HG02763 (cell line): ENCODE data around the gene SMIM35.

Experiments used
- ATAC-seq: cut with Tn5 transposase; IDR thresholded peaks from one replicate; pipeline ENCODE4 v1.9.1; 2021; ENCODE audit warnings: mild to moderate bottlenecking, moderate library complexity; ENCODE audit not compliant: unreplicated experiment

SMIM35 gene

DNA sequence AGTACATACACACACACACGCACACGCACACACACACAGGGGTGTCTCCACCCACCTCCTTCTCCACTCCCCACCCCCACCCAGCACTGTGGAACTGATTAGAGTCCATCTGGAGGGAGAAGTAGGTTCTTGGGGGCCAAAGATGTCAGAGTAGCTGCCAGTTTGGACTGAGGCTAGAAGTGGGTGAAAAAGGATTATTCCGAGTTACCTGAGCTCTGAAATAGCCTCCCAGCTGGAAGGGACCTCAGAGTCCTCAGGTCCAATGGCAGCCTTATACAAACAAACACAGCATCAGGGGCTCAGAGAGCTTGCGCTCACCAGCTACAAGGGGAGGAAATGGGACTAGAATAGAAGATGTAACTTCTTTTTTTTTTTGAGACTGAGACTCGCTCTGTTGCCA, 79.7 kb downstream of the SMIM35 start:
- ATAC-seq: no peak

DNA sequence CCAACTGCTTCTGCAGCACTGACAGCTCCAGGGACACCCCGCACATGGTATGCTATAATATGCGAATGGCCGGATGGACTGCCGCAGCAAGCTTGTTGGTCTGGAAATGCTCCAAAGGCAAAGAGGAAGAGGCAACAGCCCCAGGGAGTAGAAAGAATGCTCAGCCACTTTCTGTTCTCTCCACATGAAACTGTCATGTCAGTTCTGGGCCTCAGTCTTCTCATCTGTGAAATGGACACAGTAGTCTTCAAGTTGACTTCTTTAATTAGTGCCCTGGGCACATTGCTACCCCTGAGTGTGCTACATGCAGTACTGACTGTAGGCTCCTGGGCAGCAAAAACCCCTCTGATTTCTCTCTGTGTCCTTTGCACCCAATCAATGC, 80.6 kb downstream of the SMIM35 start:
- no peak for ATAC-seq

DNA sequence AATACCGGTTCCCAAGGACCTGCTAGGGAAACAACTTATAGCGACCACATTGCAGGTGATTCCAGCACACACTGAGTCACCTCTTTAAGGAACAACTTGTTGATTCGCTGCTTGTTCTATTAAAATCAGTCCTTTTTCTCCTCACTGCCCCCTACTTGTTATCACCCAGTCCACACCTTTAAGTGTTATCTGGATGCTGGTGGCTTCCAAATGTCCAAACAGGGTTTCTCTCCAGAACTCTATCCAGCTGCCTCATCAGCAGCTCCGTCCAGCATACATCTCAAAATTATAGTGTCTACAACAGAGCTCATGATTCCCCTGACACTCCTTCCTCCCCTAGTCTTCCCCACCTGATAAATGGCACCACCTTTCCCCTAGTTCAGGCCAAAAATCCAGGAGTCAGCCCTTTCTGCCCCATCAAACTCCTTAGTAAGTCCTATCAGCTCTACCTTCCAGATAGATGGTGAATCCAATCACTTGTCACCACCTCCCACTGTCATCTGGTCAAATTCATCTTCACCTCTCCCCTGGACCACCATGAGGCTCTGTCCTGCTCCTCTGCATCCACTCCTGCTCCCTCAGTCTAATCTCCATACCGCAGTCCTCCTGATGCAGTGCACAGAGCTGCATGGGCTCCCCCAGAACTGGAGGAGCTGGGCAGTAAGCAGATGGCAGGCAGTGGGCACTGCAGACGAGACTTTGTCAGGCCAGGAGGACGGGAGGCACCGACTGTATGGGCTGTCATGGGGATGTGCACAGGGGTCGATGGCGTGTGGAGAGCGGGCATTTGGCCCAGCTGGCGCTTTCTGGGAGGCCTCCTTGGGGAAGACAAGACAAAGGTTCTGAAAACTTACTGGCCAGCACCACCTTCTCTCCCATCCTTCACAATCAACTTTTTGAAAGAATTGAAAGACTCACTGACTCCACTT, 81.3 kb downstream of the SMIM35 start:
- ATAC-seq: no peak

DNA sequence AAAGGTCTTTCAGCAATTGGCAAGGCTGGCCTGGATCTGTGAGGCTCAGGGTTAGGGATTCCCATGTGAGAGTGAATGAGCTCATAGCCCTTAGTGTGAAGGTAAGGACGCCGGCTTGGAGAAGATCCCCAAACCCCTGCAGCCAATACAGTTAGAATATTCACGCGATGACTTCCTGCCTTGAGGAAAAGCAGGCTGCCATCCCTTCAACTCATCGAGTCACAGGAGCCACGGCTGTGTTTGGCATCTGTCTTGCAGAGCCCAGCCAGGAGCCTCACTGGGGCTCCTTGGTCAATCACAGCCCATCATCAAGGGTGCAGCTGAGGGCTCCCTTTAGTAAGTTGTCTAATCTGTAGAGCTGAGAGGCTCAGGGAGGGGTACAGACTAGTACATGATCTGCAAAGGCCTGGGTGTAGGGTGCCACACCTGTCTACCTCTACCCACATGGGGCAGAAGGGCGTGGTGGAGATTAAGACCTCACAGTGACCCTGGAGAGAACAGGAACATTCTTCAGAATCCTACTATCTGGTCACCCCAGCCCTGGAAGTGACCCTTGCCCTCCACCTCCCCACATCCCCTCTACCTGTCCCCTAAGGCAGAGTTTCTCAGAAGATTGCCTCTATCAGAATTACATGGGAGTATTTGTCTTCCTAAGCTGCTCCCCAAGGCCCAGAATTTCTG, 82.1 kb downstream of the SMIM35 start:
- no peak for ATAC-seq

DNA sequence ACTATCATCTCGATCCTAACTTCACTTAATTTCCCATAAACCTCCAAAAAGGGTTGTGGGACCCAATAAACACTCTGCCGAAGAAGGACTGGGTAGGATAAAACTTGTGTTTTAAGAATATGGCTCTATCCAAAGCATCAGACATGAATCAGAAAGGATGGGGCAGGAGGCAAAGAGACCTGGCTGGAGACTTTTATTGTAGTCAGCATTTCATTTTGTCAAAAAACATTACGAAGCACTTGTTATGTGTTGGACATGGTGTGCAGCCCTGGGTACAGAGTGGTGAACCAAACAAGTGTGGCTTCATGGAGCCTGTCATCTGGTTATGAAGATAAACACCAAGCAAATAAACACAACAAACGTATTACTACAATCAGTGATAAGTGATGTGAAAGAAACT, 83.3 kb downstream of the SMIM35 start:
- no peak for ATAC-seq

DNA sequence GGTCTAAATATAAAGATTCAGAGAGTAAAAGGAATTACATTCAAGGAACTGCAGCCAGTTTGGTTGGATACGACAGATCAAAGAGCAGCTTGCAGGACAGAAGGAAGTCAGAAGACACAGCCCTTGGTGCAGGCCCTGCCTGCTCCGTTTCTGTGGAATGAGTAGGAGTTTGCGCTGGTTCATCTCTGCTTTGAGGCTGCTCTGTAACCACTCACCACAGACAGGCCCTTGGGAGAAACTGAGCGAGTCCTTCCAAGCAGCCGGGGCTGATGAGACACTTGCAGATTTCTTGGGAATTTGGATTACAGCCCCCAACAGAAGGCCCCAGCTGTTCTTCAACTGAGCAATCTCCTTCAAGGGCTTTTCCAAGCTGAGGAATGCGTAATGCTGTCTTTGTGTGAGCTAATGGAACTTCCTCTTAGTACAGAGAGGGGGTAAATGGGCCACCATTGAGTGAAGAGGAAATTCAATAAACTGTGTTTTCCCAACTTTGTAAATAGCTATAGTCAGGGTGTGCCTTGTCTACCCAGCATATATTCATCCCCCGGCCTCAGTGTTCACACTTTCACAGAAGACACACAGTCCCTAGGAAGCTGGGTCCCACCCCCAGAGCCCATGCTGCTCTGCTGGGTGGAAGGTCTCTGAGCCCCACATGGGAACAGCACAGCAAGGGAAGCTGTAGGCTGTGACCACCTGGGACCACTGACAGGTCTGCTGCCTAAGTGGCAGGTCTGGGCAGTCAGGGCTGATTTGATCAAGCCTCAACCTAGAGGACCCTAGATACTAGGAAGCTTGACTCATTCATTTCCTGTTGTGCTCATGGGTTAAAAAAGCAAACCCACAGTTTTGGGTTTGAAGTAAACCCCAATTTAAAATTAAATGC, 84.0 kb downstream of the SMIM35 start:
- no peak for ATAC-seq

DNA sequence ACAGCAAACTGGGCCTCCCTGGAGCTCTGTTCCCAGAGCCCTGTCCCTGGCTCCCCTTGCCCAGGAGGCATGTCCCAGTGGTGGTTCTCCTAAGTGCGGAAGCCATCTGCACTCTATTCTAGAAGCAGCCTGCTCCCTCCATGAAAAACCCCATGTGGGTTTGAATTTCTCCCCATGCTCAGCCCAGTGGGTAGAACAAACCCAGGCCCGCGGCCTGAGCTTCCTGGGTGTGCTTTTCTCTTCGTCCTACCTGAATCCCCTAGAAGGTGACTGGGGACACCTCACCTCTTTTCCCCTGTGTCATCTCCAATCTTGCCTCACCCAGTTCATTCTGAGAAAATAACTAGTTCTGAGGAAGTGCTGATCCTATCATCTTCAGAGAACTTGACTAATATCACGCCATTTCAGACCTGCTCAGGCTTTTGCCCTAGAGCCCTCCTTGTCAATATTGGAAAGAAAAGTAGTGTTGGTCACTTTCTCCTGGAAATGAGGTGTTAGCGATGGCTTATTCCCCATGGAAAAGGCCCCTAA, 84.7 kb downstream of the SMIM35 start:
- ATAC-seq: no peak

DNA sequence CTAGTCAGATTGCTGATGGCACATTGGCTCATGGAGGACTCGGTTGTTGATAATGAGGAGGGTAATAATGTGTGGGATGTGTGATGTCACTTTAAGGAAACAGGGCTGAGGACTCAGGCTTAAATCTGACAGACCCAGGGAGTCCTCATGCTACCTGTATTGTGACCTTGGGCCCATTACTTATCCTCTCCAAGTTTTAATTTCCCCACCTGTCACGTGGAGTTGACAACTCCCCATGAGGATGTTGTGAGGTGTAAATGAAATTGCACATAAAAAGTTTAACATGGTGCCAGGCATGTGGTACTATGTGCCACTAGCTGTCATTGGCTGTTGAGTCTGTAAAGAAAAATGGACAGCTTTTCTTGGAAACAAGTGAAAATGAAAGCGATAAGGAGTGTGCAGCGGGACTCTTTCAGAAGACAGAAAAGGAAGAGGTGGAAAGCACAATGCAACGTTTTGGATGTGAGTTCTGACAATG, 85.2 kb downstream of the SMIM35 start:
- ATAC-seq: no peak

DNA sequence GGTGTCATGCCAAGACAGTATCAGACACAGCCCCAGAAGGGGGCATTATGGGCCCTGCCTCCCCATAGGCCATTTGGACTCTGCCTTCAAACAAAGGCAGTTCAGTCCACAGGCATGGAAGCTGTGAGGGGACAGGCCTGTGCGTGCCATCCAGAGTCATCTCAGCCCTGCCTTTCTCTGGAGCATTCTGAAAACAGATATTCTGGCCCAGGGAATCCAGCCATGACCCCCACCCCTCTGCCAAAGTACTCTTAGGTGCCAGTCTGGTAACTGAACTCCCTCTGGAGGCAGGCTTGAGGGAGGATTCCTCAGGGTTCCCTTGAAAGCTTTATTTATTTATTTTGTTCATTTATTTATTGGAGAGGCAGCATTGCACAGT, 85.9 kb downstream of the SMIM35 start:
- ATAC-seq: no peak

DNA sequence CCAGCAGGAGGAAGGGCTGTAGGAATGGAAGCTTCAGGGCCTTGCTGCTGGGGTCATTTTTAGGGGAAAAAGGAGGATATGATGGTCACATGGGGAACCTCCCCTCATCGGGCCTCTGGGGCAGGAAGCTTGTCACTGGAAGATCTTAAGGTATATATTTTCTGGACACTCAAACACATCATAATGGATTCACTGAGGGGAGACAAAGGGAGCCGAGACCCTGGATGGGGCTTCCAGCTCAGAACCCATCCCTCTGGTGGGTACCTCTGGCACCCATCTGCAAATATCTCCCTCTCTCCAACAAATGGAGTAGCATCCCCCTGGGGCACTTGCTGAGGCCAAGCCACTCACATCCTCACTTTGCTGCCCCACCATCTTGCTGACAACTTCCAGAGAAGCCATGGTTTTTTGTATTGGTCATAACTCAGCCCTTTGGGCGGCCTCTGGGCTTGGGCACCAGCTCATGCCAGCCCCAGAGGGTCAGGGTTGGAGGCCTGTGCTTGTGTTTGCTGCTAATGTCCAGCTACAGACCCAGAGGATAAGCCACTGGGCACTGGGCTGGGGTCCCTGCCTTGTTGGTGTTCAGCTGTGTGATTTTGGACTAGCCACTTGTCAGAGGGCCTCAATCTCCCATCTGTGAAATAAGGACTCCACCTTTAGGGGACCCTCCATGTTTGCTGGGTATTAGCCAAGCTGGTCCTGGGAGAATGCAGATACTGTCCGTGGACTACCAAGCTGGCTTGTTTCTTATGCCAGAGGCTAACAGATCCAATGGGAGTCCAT, 86.5 kb downstream of the SMIM35 start:
- ATAC-seq: no peak

DNA sequence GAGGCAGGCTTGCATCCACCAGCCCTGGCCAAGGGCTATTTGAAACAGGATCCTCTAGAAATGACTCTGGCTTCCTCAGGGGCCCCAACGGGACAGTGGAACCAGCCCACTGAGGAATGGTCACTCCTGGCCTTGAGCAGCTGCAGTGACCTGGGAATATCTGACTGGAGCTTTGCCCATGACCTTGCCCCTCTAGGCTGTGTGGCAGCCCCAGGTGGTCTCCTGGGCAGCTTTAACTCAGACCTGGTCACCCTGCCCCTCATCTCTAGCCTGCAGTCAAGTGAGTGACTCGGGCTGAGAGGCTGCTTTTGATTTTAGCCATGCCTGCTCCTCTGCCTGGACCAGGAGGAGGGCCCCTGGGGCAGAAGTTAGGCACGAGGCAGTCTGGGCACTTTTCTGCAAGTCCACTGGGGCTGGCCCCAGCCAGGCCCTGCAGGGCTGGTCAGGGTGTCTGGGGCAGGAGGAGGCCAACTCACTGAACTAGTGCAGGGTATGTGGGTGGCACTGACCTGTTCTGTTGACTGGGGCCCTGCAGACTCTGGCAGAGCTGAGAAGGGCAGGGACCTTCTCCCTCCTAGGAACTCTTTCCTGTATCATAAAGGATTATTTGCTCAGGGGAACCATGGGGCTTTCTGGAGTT, 87.3 kb downstream of the SMIM35 start:
- ATAC-seq: no peak

DNA sequence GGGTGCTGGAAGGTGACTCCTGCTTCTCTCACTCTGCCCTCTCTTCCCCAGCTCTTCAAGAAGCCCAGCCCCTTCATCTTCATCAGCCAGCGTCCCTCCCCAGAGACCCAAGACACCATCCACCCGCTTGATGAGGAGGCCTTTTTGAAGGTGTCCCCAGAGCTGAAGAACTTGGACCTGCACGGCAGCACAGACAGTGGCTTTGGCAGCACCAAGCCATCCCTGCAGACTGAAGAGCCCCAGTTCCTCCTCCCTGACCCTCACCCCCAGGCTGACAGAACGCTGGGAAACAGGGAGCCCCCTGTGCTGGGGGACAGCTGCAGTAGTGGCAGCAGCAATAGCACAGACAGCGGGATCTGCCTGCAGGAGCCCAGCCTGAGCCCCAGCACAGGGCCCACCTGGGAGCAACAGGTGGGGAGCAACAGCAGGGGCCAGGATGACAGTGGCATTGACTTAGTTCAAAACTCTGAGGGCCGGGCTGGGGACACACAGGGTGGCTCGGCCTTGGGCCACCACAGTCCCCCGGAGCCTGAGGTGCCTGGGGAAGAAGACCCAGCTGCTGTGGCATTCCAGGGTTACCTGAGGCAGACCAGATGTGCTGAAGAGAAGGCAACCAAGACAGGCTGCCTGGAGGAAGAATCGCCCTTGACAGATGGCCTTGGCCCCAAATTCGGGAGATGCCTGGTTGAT, 88.0 kb downstream of the SMIM35 start:
- no peak for ATAC-seq

DNA sequence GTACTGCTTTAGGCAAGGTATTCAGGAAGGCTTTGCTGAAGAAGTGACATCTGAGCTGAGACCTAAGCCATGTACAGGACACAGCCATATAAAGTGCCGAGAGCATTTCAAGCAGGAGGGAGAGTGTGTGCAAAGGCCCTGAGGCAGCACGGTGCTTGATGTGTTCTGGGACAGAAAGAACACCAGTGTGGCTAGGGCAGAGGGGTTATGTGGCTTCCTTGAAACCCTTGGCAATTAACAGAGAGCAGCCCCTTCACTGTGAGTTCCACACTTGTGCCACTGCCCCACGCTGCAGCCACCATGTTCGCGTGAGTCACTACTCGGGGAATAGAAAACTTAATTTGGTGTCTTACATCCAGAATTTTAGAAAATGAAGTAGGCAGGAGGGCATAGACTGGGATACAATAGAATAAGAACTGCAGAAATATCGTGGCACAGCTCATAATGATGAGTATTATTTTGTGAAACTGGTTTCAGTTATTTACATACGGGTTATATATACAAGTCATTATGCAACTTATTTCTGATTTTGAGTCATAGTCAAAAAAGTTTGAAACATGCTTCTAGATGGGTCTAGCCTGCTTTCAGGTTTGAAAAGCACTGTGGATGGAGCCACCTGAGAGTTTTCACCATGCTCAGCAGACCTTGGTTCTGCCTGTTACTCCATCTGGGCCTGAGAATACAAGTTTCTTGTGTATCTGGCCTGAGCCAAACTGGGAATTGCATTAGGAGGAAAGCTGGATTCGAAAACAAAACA, 88.8 kb downstream of the SMIM35 start:
- ATAC-seq: peak; percentile 70

DNA sequence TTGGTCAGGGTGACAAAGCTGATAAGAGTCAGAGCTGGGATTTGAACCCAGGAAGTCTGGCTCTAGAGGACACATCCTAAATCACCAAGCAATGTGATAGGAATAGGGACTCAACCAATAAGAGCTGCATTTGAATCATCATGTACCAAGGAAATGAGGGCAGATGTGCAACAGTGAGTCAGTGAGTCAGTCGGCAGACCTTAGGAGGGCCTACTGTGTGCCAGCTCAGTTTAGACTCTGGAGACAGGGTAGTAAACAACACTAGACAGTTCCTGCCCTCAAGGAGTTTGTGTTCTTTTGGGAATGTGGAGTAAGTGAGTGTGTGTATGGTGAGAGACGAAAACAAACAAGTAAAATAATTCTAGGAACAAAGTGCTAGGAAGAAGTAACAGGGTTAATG, 89.4 kb downstream of the SMIM35 start:
- no peak for ATAC-seq

DNA sequence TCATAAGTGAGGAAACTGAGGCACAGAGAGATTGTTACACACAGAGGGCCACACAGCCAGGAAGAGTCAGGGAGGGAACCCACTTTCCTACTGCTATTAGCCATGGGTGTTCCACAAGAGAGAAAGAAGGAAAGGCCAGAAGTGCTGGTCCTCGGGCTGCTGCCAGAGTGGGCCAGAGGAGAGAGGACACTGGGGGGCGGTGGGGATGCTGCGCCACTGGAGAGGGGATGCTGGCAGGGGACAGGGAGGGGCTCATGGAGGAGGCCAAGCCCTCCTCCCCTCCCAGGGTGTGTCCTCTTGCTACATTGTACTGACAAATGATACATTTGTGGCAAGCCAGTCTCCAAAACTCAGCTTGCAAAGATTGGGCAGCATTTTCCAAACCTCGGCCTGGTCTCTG, 90.7 kb downstream of the SMIM35 start:
- ATAC-seq: no peak

DNA sequence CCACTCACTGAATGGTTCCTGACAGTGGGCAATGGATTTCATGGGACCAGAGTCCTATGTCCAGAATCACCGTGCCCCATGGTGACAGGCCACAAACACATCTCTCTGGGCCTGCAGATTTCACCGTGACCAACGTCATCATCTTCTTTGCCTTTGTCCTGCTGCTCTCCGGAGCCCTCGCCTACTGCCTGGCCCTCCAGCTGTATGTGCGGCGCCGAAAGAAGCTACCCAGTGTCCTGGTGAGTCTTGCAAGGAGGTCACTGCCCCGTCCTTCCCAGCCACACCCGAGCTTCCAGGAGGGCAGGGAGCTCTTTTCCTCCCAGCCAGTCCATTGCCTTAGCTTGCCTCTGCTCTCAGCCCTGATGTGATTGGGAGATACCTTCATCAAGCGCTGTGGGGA, 91.3 kb downstream of the SMIM35 start:
- no peak for ATAC-seq

DNA sequence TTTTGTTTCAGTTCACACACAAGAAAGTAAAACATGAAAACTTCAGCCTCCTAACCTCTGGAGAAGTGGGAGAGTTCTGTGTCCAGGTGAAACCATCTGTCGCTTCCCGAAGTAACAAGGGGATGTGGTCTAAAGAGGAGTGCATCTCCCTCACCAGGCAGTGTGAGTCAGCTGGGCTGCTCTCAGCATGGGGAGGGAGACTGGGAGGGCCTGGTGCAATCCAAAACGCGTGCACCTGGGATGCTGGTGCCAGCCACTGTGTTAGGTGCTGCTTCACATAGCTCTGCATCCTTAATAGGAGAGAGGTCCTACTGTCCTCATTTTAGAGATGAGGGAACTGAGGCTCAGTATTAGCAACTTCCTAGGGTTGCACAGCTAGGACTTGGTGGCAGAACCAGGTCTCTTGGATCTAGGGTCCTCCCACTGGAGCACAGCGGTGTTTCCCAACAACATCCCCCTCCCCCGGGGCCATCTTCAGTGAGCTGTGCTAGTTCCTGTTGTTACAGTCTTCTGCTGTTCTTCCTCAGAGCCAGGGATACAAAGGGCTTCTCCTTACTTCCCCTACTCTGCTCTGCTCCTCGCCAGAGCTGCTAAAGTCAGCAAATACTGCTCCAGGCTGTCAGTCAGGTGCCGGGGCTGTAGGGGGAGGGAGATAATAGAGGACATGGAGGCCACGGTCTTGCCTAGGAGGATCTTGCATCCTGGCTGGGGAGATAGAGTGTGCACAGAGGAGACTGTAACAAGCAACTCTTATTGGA, 92.6 kb downstream of the SMIM35 start:
- no peak for ATAC-seq

DNA sequence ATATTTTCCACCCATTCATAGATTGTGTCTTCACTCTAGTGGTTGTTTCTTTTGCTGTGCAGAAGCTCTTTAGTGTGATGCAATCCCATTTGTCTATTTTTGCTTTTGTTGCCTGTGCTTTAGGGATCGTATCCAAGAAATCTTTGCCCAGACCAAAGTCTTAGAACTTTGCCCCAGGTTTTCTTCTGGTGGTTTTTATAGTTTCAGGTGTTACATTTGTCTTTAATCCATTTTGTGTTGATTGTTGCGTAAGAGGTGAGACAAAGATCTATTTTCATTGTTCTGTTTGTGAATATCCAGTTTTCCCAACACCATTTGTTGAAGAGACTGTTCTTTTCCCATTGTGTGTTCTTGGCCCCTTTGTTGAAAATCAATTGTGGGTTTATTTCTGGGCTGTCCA, 94.1 kb downstream of the SMIM35 start:
- ATAC-seq: no peak
